Measurements from ENCODE around the gene CCM2.
A peak's percentile ranks its signal among the peaks of the same experiment; 100 is the strongest.

The CCM2 gene

DNA sequence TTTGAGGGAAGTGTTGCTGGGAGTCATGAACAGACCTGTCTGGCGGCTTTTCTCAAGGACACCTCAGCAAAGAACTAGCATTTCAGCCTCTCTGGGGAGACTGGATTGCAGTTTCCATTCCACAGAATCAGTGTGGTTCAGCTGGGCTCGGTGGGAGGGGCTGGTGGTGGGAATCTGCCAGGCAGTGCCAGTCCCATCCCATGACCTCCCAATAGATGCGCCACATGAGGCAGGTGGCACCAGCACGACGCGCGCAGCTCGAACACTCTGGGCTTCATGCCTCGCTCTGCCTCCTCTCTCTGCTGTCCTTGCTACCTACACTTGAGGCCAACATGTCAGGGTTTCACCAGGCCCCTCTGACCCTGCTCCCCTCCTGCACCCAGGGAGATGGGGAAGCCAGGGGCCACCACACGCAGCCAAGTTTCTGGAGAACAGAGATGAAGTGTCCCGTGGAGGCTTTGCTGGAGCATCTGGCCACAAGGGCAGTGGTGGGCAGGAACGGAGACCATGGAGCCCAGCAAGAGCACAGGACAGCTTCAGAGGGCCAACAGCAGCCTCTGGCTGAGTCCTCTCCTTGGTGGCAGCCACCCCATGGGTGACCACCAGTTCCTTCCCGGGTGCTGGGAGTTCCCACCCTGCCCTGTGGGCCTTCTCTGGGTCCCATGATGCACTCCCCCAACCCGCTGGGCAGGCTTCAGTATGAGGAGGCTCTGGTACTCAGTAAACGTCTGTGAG lies 86.5 kb downstream of the CCM2 start:
- DNase-seq, result no peak

DNA sequence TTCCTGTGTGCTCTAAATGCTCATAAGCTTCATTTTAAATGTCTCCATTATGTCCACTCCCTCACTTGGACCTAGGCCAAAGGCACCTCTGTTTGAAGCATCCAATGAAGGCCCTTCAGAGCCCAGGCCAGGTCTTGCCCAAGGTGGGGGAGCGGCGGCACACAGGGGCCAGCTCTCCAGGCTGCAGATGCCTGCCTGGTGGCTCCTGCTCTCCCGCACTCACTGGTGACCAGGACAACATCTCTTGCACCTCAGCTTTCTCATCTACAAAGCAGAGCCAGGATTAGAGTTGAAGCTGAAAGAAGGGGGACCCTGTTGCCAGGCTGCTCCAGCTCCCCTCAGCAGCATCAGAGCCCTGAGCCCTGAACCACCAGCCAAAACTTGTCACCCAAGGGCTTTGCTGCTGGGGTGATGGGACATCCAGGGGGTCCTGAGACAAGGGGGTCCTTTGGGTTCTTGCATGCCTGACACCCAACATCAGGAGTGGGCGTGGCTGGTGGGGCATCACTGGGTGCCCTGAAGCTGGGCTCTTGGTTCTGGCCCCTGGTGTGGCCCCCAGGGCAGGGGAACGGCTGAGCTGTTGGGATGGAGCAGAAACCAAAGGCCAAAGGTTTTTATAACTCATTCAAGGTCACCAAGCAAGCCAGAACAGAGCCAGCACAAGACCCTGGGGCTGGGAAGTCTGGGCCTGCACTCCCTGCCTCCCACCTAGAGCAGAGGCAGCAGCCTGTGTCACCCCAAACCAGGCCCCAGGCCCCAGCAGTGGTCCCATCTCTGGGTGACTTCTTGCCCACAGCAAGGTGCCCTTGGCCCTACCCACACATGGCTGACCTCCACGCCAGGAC lies 87.5 kb downstream of the CCM2 start:
- DNase-seq, result no peak

GRCh38 chr7:45088146-45088701 lies 88.2 kb downstream of the CCM2 start:
- no peak for DNase-seq

GRCh38 chr7:45088821-45089340 lies 88.9 kb downstream of the CCM2 start, which contains the start of gene NACAD:
Gene NACAD (minus strand): TSS chr7:45088969. CDS start chr7:45088894, 75 bp downstream.
- DNase-seq, result no peak

- peak; percentile 39 for DNase-seq
These were observed 89.4 kb downstream of the CCM2 start for GRCh38 chr7:45089341-45089891.

DNA sequence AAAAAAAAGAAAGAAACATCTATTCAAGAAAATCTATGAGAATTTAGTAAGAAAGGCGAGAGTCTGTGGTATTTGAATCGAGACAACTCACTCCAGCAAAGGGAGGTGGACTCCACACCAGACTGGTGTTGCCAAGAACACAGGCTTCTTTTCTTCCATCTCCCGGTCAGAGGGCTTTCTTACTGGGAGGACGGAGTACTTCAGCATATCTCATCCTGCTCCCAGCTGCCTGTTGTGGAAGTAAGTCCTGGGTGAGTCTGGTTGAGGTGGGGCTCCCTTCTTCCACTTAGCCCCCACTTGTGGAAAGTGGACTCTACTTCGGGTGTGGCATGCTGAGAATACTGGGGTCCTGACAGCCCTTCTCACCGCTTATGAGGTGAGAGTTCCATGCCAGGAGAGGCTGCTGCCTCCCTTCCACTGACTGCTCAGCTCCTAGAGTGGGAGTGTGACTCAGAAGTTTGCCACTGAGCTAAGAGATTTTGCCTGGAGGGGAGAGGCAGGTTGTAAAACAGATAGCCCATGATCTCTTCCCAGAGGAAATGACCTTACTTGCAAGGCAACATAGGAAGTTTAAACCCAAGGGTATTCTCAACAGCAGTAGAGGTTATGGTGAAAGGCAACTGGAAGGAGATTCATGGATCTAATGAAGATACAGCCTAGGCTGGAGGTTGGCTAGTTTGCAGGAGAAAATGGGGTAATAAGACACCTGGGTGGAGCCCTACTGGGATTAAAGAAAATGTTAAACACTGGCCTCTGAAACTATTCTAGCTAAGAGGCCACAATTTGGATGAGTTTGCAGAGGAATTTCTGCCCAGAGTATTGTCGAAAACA lies 92.3 kb downstream of the CCM2 start:
- DNase-seq, result no peak

GRCh38 chr7:45092931-45093235 lies 92.9 kb downstream of the CCM2 start:
- DNase-seq, result no peak

GRCh38 chr7:45098983-45099839 lies 99.2 kb downstream of the CCM2 start:
- no peak for DNase-seq

DNA sequence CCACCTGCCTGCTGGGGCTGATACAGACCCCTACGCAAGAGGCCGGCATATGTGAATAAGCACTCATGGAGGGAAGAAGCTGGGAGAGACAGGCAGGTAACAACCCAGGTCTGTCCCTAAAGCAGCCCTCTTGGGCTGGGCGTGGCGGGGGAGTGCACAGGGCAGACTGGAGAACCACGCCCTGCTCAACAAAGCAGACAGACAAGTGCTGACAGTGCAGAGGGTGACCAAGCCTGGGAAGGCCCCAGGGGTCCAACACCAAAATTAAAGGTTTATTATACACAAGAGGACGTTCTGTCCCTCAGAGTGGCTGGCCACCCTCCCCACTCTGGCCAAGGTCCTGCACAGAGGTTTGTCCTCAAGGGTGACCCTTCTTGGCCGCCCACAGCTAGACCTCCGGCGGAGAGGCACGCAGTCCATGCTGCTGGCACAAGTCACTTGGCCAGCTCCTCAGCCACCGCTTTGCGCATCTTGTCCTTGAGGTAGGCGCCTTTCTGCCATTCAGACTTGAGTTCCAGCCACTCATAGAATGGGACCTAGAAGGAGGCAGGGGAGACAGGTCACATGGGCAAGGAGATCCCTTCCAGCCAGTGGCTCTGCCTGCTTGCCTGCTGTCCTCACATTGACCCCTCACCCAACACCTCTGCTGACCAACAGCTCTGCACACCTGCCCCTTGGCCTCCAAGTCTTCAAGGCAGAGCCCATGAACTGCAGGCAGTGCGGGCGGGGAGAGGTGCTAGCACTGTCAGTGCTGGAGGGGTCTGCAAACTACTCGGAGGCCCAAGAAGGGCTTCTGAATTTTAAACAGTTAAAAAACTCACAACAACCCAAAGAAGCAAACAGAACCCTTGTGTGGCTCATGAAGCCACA lies 100.1 kb downstream of the CCM2 start:
- DNase-seq, result no peak

GRCh38 chr7:45100761-45101480 lies 100.9 kb downstream of the CCM2 start:
- DNase-seq, result no peak

DNA sequence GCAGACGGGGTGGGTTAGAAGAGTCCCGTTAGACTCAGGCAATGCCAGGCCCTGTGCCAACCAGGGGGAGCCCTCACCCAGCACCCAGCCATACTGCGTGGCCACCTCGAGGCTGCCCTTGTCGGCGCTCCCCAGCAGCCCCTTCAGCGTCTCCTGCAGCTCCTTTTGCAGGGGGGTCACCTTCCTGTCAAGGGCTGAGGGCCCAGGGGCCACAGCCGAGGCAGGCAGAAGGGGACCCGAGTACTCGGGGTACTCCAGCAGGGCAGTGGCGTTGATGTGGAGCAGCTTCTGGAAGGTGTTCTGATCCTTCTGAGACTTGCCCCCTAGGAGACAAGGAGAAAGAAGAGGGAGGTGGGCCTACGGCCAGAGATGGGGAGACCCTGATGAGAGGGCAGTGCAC lies 101.7 kb downstream of the CCM2 start:
- no peak for DNase-seq

- DNase-seq, result no peak
These were observed 103.0 kb downstream of the CCM2 start for GRCh38 chr7:45102785-45103712.

DNA sequence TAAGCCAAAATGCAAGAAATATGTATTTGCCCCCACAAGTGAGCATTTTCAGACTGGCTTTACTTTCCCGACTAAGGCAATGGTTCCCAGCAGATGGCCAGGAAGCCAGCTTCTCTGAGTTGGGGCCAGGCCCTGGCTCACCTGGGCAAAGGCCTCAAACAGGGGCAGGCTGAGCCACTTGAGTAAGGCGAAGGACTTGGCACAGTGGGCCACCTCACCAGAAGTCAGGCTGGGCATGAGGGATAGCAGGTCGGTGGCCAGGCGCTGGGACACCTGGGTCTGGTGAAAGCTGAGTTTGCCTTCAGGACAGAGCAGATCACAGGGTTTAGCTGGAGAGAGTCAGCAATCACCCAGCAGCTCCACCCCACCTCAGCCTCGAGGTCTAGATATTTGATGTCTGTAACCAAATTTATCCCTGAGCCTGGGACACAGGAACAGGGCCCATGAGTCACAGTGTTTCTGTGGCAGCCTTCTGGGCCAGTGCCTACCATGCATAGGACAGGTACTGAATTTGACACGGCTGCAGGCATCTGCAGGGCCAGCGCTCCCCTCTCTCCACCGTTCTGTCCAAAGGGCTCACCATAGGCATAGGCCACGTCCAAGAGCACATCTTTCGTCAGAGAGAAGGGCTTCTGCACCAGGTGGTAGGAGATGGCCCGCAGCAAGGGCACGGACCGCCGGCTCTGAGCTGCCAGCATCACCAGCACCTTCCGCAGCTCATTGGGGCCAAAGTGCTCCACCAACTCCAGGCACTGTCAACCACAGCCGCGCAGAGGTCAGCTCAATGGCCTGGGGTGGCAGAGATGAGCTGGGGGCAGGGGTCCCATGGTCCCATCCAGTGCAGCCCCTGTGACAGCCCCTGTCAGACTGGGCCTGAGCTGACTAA lies 104.2 kb downstream of the CCM2 start:
- no peak for DNase-seq

DNA sequence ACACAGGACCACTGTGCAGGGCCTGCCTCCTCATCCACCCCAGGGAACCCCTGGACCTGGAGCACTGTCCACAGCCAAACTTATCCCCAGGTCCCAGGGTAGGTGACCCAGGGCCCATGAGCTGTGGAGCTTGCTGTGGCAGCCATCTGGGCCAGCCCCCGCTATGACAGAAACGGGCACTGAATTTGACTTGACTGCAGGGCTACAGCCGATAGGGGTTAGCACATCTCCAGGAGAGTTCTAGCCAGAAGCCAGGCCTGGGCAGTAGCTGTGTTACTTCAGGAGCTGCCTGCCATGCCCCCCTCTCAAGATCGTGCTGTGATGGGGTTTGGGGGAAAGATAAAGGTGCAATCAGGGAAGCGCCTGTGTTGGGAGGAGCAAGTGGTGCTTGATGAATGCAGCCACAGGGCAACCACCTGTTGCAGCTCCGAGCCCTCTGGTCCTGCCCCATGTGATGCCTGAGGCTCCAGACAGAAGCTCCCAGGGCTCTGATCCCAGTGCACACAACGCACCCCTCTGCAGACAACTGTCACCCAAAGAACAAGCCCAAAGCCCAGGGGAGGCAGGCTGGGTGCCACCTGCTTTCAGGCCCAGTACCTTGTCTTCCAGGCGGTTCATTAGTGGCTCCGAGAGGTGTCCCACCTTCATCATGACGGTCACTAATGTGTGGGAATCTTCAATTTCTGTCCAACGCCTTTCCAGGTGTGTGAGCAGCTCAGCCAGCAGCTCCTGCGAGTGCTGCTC lies 105.0 kb downstream of the CCM2 start:
- DNase-seq, result no peak

- DNase-seq, result no peak
These were observed 105.7 kb downstream of the CCM2 start for GRCh38 chr7:45105588-45106188.

DNA sequence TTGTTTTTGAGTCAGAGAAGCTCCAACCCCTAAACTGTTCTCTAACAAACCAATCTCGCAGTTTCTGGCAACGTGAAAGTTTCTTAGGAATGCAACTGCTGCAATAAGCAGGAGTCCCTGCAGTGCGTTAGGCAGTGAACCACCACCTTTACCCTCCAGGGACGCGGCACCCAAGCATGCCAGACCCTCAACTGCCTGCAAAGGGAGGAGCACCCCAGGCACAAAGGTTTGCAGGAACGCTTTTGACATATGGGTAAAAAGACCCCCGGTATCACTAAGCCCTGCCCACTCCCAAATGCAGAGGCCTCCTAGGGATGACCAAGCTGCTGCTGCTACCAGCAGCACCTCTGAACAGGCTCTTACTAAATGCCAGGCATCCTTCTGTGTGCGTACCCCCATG lies 106.8 kb downstream of the CCM2 start:
- no peak for DNase-seq
